Chondrocyte (in vitro differentiated cells): ENCODE results near the gene GRB10. TPM values are rescaled to one million over a fixed set of nuclear protein-coding genes. Genes with fewer than 3 reads are reported as not detected.
"Not testable (repeated sequence)": the region's sequence is repeated elsewhere in the genome, so short reads cannot be mapped to it uniquely, and the experiment has no call there.

ENCODE experiments used
- DNase-seq: peaks from one replicate; pipeline ENCODE4 v3.0.0; 2021; ENCODE audit warnings: mixed read lengths, low spot score
- H3K27ac Mint-ChIP-seq: one replicate; pipeline ENCODE4 v1.8.0; 2021; ENCODE audit warnings: mild to moderate bottlenecking, moderate library complexity, mixed read lengths; ENCODE audit not compliant: unreplicated experiment
- H3K27me3 Mint-ChIP-seq: 2 replicates; pipeline ENCODE4 v1.8.0; 2021; ENCODE audit warnings: low read depth, mixed read lengths
- H3K36me3 Mint-ChIP-seq: 2 replicates; pipeline ENCODE4 v1.8.0; 2021; ENCODE audit warnings: low read depth, mixed read lengths
- H3K4me1 Mint-ChIP-seq: 2 replicates; pipeline ENCODE4 v1.8.0; 2021; ENCODE audit warnings: low read depth, mild to moderate bottlenecking, mixed read lengths
- H3K4me3 Mint-ChIP-seq: one replicate; pipeline ENCODE4 v1.8.0; 2021; ENCODE audit warnings: mild to moderate bottlenecking, moderate library complexity, mixed read lengths; ENCODE audit not compliant: unreplicated experiment
- H3K9me3 Mint-ChIP-seq: 2 replicates; pipeline ENCODE4 v1.8.0; 2021; ENCODE audit warnings: low read depth, mixed read lengths
- CTCF ChIP-seq: fragments of 200-600 bp; sonication (generic); IDR thresholded peaks from 2 replicates; pipeline ENCODE4 v1.5.0; 2021; ENCODE audit warnings: antibody characterized with exemption, mild to moderate bottlenecking, moderate library complexity
- total RNA-seq: library from RNA; stranded (reverse); gene quantifications from 3 replicates; pipeline ENCODE4 v1.2.1, GENCODE V29; 2021

The GRB10 gene
- total RNA-seq, 1 donor from 2014 or later: 73.7 TPM

GRCh38 chr7:50584793-50585408 is 197.8 kb downstream of the GRB10 start:
- Mint-ChIP-seq H3K9me3 (peaks cover 18% of the 10 kb centered on the region), H3K27me3 (peaks cover 11% of the 10 kb centered on the region), H3K4me3 (no peak overlapping the region), H3K4me1 (no peaks in the 10 kb centered on the region), H3K27ac (no peak overlapping the region), H3K36me3 (peaks cover 8% of the 10 kb centered on the region)
- no peak for TF ChIP-seq CTCF
- no peak for DNase-seq

- no peak overlapping the region for H3K27ac Mint-ChIP-seq
- no peak for DNase-seq
- TF ChIP-seq CTCF: no peak
- peaks cover 6% of the 10 kb centered on the region for H3K36me3 Mint-ChIP-seq
- H3K4me1 Mint-ChIP-seq: no peaks in the 10 kb centered on the region
- H3K4me3 Mint-ChIP-seq: no peak overlapping the region
- peaks cover 11% of the 10 kb centered on the region for H3K27me3 Mint-ChIP-seq
- peaks cover 18% of the 10 kb centered on the region for H3K9me3 Mint-ChIP-seq
These were observed 198.3 kb downstream of the GRB10 start for GRCh38 chr7:50584386-50584785.

- H3K27ac Mint-ChIP-seq, H3K4me1 Mint-ChIP-seq, H3K36me3 Mint-ChIP-seq, H3K4me3 Mint-ChIP-seq, DNase-seq: not testable (repeated sequence)
- H3K27me3 Mint-ChIP-seq: peaks cover 16% of the 10 kb centered on the region
- peaks cover 18% of the 10 kb centered on the region for H3K9me3 Mint-ChIP-seq
These were observed 199.4 kb downstream of the GRB10 start for GRCh38 chr7:50583295-50583694.

GRCh38 chr7:50582271-50582670 is 200.4 kb downstream of the GRB10 start:
- not testable (repeated sequence) for H3K36me3 Mint-ChIP-seq, H3K4me1 Mint-ChIP-seq, H3K4me3 Mint-ChIP-seq, DNase-seq, H3K27ac Mint-ChIP-seq
- Mint-ChIP-seq H3K27me3 (peaks cover 16% of the 10 kb centered on the region), H3K9me3 (peaks cover 23% of the 10 kb centered on the region)

- H3K4me3 Mint-ChIP-seq, H3K4me1 Mint-ChIP-seq, DNase-seq, H3K27ac Mint-ChIP-seq, H3K36me3 Mint-ChIP-seq: not testable (repeated sequence)
- H3K9me3 Mint-ChIP-seq: peaks cover 27% of the 10 kb centered on the region
- peaks cover 16% of the 10 kb centered on the region for H3K27me3 Mint-ChIP-seq
These were observed 202.0 kb downstream of the GRB10 start for GRCh38 chr7:50580666-50581065.

- H3K4me3 Mint-ChIP-seq: no peak overlapping the region
- TF ChIP-seq CTCF: no peak
- no peak for DNase-seq
- H3K9me3 Mint-ChIP-seq: peaks cover 27% of the 10 kb centered on the region
- H3K4me1 Mint-ChIP-seq: no peaks in the 10 kb centered on the region
- H3K27me3 Mint-ChIP-seq: peaks cover 20% of the 10 kb centered on the region
- no peak overlapping the region for H3K27ac Mint-ChIP-seq
- peaks cover 6% of the 10 kb centered on the region for H3K36me3 Mint-ChIP-seq
These were observed 202.6 kb downstream of the GRB10 start for GRCh38 chr7:50580057-50580456.

- DNase-seq, H3K4me3 Mint-ChIP-seq, H3K36me3 Mint-ChIP-seq, H3K4me1 Mint-ChIP-seq, H3K27ac Mint-ChIP-seq: not testable (repeated sequence)
- H3K9me3 Mint-ChIP-seq: peaks cover 17% of the 10 kb centered on the region
- H3K27me3 Mint-ChIP-seq: peaks cover 31% of the 10 kb centered on the region
These were observed 204.6 kb downstream of the GRB10 start for GRCh38 chr7:50578105-50578504.
